ENCODE data around the gene CCL8. TPM values are rescaled to one million over a fixed set of nuclear protein-coding genes. Genes with fewer than 3 reads are reported as not detected.
A peak's percentile ranks its signal among the peaks of the same experiment; 100 is the strongest.

The CCL8 gene
- polyA plus RNA-seq, 1 experiment, result 0.06 TPM

GRCh38 chr17:34361478-34362061 is 42.3 kb downstream of the CCL8 start:
- ChIA-PET CTCF (interaction anchor here (0.5 to 14.0 kb wide), 94 partner anchors 9 to 1071 kb away, joined by 3 to 849 read pairs (median 6); partner anchors contain the start of genes CCL11, CCL2, CCL7 and CCL8), POLR2A (interaction anchor here (0.6 to 2.8 kb wide), 5 partner anchors 9 to 181 kb away, joined by 3 to 10 read pairs (median 3); partner anchors contain the start of gene CCL2)
- no peaks in the 10 kb centered on the region for H3K9me3 ChIP-seq (ENCODE audit: control insufficient read depth, insufficient read depth, low read length)
- TF ChIP-seq CTCF (IDR thresholded peaks at IDR 0.05; ENCODE audit: low read depth, low read length), result peak; percentile 100
- no peak overlapping the region for H3K4me3 ChIP-seq (ENCODE audit: low read depth, low read length)
- no peak overlapping the region for H3K27ac ChIP-seq (ENCODE audit: low read depth, low read length)
- DNase-seq (ENCODE audit: low read depth, low spot score), result peak; percentile 72
- peaks cover 9% of the 10 kb centered on the region for H3K27me3 ChIP-seq (ENCODE audit: control insufficient read depth, insufficient read depth, low read length)

GRCh38 chr17:34363183-34363661 is 44.0 kb downstream of the CCL8 start, which contains the start of gene CCL1:
TSS of gene CCL1 (minus strand) at chr17:34363233. CDS start at chr17:34363161, 72 bp downstream.
- Histone ChIP-seq H3K27me3 (ENCODE audit: control insufficient read depth, insufficient read depth, low read length) (peaks cover 14% of the 10 kb centered on the region), H3K4me3 (ENCODE audit: low read depth, low read length) (no peak within 1 kb of the TSS), H3K9me3 (ENCODE audit: control insufficient read depth, insufficient read depth, low read length) (no peaks in the 10 kb centered on the region), H3K27ac (ENCODE audit: low read depth, low read length) (no peak within 1 kb of the TSS)
- DNase-seq (ENCODE audit: low read depth, low spot score), result no peak
- CTCF ChIA-PET, result interaction anchor here (1.0 to 14.0 kb wide), 11 partner anchors 9 to 585 kb away, joined by 4 to 849 read pairs (median 41); partner anchors contain the start of gene CCL7
- no peak for TF ChIP-seq CTCF (IDR thresholded peaks at IDR 0.05; ENCODE audit: low read depth, low read length)
- POLR2A ChIA-PET, result no interaction called here

GRCh38 chr17:34364751-34365150 is 45.5 kb downstream of the CCL8 start:
- CTCF ChIA-PET, result interaction anchor here (14.0 kb wide), 1 partner anchor 162 kb away, joined by 849 read pairs; no protein-coding TSS in a partner anchor
- no peak for DNase-seq (ENCODE audit: low read depth, low spot score)
- H3K4me3 ChIP-seq (ENCODE audit: low read depth, low read length), result no peak overlapping the region

GRCh38 chr17:34365340-34365739 is 46.1 kb downstream of the CCL8 start:
- Histone ChIP-seq H3K27ac (ENCODE audit: low read depth, low read length) (no peak overlapping the region), H3K4me3 (ENCODE audit: low read depth, low read length) (no peak overlapping the region), H3K27me3 (ENCODE audit: control insufficient read depth, insufficient read depth, low read length) (peaks cover 15% of the 10 kb centered on the region), H3K9me3 (ENCODE audit: control insufficient read depth, insufficient read depth, low read length) (no peaks in the 10 kb centered on the region)
- TF ChIP-seq CTCF (IDR thresholded peaks at IDR 0.05; ENCODE audit: low read depth, low read length), result no peak
- ChIA-PET CTCF (interaction anchor here (14.0 kb wide), 1 partner anchor 163 kb away, joined by 849 read pairs; no protein-coding TSS in a partner anchor), POLR2A (no interaction called here)
- DNase-seq (ENCODE audit: low read depth, low spot score), result no peak

More at GRCh38 chr17:34364751-34365150, 45.5 kb downstream of the CCL8 start:
- no peak for TF ChIP-seq CTCF (IDR thresholded peaks at IDR 0.05; ENCODE audit: low read depth, low read length)
- POLR2A ChIA-PET, result no interaction called here
- Histone ChIP-seq H3K27ac (ENCODE audit: low read depth, low read length) (peak overlapping the region; percentile 11), H3K27me3 (ENCODE audit: control insufficient read depth, insufficient read depth, low read length) (peaks cover 15% of the 10 kb centered on the region), H3K9me3 (ENCODE audit: control insufficient read depth, insufficient read depth, low read length) (no peaks in the 10 kb centered on the region)

- DNase-seq (ENCODE audit: low read depth, low spot score), result no peak
- Histone ChIP-seq H3K4me3 (ENCODE audit: low read depth, low read length) (no peak overlapping the region), H3K9me3 (ENCODE audit: control insufficient read depth, insufficient read depth, low read length) (no peaks in the 10 kb centered on the region), H3K27me3 (ENCODE audit: control insufficient read depth, insufficient read depth, low read length) (peaks cover 15% of the 10 kb centered on the region), H3K27ac (ENCODE audit: low read depth, low read length) (no peak overlapping the region)
- POLR2A ChIA-PET, result no interaction called here
- no peak for TF ChIP-seq CTCF (IDR thresholded peaks at IDR 0.05; ENCODE audit: low read depth, low read length)
- CTCF ChIA-PET, result interaction anchor here (5.8 kb wide), 1 partner anchor 166 kb away, joined by 31 read pairs; no protein-coding TSS in a partner anchor
Measured at GRCh38 chr17:34366010-34366409, 46.8 kb downstream of the CCL8 start.
